ENCODE measurements around the gene RNF31. TPM values are rescaled to one million over a fixed set of nuclear protein-coding genes. Genes with fewer than 3 reads are reported as not detected.

The RNF31 gene
- polyA plus RNA-seq, 2 of the 4 experiments (the other 2 are of a cell fraction) = 5.7 to 20.8 TPM

DNA sequence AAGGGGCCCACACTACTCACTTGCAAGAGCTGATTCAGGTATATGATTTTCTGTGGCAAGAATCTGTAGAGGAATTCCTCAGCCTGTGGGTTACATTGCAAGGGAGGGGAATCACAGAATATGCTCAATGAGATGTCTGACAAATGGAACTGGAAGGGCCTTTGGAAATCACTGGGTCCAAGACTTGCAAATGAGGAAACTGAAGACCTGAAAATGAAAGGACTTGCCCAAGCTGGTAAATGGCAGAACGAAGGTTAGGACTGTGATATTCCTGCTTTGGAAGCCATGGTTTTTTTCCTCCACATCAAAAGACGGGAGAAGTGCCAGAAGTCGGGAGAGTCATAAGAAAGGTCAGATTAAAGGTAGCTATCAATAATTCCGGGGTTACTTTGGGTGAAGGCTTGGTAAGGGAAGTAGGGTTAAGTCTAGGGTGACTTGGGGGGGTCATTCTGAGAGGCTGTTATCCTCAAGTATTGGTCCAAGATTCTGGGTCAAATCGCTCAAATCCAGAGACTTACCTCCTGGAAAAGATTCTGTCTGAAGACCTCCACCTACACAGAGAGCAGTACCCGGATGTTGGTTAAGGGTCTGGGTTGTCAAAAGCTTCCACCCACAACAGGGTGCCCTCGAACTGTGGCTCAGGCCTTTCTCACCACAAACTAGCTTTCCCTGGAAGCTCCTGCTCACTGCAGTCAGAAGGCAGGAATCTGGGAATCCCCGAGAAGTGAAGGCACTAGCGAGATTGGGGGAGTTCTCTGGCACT, 1.4 kb upstream of the RNF31 start:
- Histone ChIP-seq H3K9me3 (no peaks in the 10 kb centered on the region), H3K4me1 (peaks cover 18% of the 10 kb centered on the region), H3K4me2 (peak overlapping the region; percentile 85), H3K27ac (peak overlapping the region; percentile 91 to 98), H3K4me3 (peak overlapping the region; percentile 89)
- 5% methylated on average over 9 of the region's 9 CpGs for WGBS (ENCODE audit: missing lambda C conversion rate)
- ATAC-seq (peak; percentile 0 to 1; a peak in 2 of 6 replicates), DNase-seq (ENCODE audit: low read depth in 1 of 2, low spot score in 1 of 2) (peak in 1 of 2 experiments; percentile 51), FAIRE-seq (no peak)
- ChIA-PET CTCF (interaction anchor here (0.6 to 12.6 kb wide), 10 partner anchors 9 to 825 kb away, joined by 3 to 168 read pairs (median 3); partner anchors contain the start of genes IRF9 and PABPN1), POLR2A (interaction anchor here (0.6 to 2.5 kb wide), 8 partner anchors 10 to 887 kb away, joined by 3 to 18 read pairs (median 4); partner anchors contain the start of genes CARMIL3, DCAF11, IRF9 and MDP1)
- TF ChIP-seq, protein P1, sequence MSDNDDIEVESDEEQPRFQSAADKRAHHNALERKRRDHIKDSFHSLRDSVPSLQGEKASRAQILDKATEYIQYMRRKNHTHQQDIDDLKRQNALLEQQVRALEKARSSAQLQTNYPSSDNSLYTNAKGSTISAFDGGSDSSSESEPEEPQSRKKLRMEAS (IDR thresholded peaks at IDR 0.05) = no peak
- TF ChIP-seq KDM1A (IDR thresholded peaks at IDR 0.05; ENCODE audit: low read depth) (no peak), RNF2 (IDR thresholded peaks at IDR 0.05; ENCODE audit: borderline replicate concordance, low read depth) (no peak), FOSL2 (IDR thresholded peaks at IDR 0.05) (no peak), FOSL2 (CRISPR knock-in tag; IDR thresholded peaks at IDR 0.05) (no peak), CBX8 (IDR thresholded peaks at IDR 0.05) (no peak), FOXS1 (CRISPR knock-in tag; IDR thresholded peaks at IDR 0.05) (no peak), ZFP36 (IDR thresholded peaks at IDR 0.05; ENCODE audit: borderline replicate concordance, partially characterized antibody) (no peak), NR3C1 (IDR thresholded peaks at IDR 0.05) (no peak), ZC3H11A (IDR thresholded peaks at IDR 0.05) (no peak)
- TF ChIP-seq, protein P2, sequence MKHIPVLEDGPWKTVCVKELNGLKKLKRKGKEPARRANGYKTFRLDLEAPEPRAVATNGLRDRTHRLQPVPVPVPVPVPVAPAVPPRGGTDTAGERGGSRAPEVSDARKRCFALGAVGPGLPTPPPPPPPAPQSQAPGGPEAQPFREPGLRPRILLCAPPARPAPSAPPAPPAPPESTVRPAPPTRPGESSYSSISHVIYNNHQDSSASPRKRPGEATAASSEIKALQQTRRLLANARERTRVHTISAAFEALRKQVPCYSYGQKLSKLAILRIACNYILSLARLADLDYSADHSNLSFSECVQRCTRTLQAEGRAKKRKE (CRISPR knock-in tag; IDR thresholded peaks at IDR 0.05; ENCODE audit: low read depth) = no peak
- TF ChIP-seq, protein P3, sequence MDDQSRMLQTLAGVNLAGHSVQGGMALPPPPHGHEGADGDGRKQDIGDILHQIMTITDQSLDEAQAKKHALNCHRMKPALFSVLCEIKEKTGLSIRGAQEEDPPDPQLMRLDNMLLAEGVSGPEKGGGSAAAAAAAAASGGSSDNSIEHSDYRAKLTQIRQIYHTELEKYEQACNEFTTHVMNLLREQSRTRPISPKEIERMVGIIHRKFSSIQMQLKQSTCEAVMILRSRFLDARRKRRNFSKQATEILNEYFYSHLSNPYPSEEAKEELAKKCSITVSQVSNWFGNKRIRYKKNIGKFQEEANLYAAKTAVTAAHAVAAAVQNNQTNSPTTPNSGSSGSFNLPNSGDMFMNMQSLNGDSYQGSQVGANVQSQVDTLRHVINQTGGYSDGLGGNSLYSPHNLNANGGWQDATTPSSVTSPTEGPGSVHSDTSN (IDR thresholded peaks at IDR 0.05) = no peak

DNA sequence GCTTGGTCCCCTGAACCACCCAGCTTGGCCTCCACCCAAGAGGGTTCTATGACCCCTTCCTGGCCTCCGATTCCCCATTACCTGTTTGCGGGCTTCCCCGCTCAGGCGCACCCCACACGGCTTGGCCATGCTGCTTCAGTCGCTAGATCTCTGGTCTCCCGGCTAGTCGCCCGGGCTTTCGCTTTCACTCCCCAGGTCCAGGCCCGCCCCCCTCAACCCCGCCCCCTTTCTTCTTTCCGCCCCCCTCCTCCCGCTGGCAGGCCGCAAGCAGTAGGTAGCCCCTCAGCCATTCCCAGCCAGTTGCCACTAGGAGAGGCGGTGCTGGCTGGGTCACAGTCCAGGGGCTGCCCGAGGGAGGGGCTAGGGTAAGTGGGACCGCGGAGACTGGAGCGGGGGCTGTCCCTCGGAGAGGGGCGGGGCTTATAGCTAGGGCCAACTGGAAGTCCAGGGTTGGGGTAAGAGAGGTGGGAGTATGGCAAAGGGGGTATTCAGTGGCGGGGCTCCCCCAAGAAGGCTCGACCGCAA, 783 bp upstream of the RNF31 start, which contains the start of gene PSME2:
TSS of gene PSME2 (minus strand) at position 158 of the 525 bp plus-strand sequence. CDS start at position 129, 29 bp downstream.
- H3K4me3 ChIP-seq = peak within 1 kb of the TSS; percentile 89
- ATAC-seq = peak; percentile 77 to 87
- H3K9me3 ChIP-seq = no peaks in the 10 kb centered on the region
- ChIA-PET CTCF (interaction anchor here (0.8 to 12.6 kb wide), 9 partner anchors 9 to 69 kb away, joined by 3 to 168 read pairs (median 3); partner anchors contain the start of genes IRF9, MDP1 and PSME1), POLR2A (interaction anchor here (0.5 to 2.5 kb wide), 12 partner anchors 8 to 96 kb away, joined by 3 to 18 read pairs (median 4); partner anchors contain the start of genes CARMIL3, CHMP4A, DCAF11 and IRF9)
- 0 out of 2 replicates have a peak, but pooled peaks have one; percentile 43 for TF ChIP-seq MAZ (IDR thresholded peaks at IDR 0.05; ENCODE audit: borderline replicate concordance, low read depth, low read length)
- peak; percentile 30; a peak in 2 of 5 replicates for TF ChIP-seq JUN (IDR thresholded peaks at IDR 0.05)
- TF ChIP-seq HOXB13 (CRISPR knock-in tag; IDR thresholded peaks at IDR 0.05; ENCODE audit: low read depth) = no peak
- TF ChIP-seq, protein P1 (IDR thresholded peaks at IDR 0.05) = peak; percentile 27; the same call in 1 of the 2 replicates
- peak; percentile 71 for TF ChIP-seq POLR2A (IDR thresholded peaks at IDR 0.05; ENCODE audit: low read length)
- no peak for TF ChIP-seq RFX5 (IDR thresholded peaks at IDR 0.05)
- no peak for TF ChIP-seq KDM5A (IDR thresholded peaks at IDR 0.05)
- TF ChIP-seq, protein P4, sequence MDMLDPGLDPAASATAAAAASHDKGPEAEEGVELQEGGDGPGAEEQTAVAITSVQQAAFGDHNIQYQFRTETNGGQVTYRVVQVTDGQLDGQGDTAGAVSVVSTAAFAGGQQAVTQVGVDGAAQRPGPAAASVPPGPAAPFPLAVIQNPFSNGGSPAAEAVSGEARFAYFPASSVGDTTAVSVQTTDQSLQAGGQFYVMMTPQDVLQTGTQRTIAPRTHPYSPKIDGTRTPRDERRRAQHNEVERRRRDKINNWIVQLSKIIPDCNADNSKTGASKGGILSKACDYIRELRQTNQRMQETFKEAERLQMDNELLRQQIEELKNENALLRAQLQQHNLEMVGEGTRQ (IDR thresholded peaks at IDR 0.05) = no peak
- no peak for TF ChIP-seq HEYL (CRISPR knock-in tag; IDR thresholded peaks at IDR 0.05)
- TF ChIP-seq MYC (IDR thresholded peaks at IDR 0.05; ENCODE audit: borderline replicate concordance, low read length) = no peak
- WGBS (ENCODE audit: missing lambda C conversion rate) = 2% methylated on average over 13 of the region's 25 CpGs
- FAIRE-seq = no peak
- peak within 1 kb of the TSS; percentile 91 to 98 for H3K27ac ChIP-seq
- H3K4me2 ChIP-seq = peak within 1 kb of the TSS; percentile 85
- H3K4me1 ChIP-seq = peaks cover 18% of the 10 kb centered on the region
- DNase-seq (ENCODE audit: low read depth in 1 of 2, low spot score in 1 of 2) = peak; percentile 97 to 98
